Bronchial smooth muscle cell (primary cell): ENCODE data around the gene FAM136A. TPM values are rescaled to one million over a fixed set of nuclear protein-coding genes. Genes with fewer than 3 reads are reported as not detected.

Source experiments
- total RNA-seq: library from RNA; depleted of rRNA; stranded (reverse); fragments of >200 nt; gene quantifications from 2 replicates; pipeline ENCODE4 v1.2.1, GENCODE V29; 2014

The FAM136A gene
- 14.9 and 21.3 TPM in 2 replicates for total RNA-seq

DNA sequence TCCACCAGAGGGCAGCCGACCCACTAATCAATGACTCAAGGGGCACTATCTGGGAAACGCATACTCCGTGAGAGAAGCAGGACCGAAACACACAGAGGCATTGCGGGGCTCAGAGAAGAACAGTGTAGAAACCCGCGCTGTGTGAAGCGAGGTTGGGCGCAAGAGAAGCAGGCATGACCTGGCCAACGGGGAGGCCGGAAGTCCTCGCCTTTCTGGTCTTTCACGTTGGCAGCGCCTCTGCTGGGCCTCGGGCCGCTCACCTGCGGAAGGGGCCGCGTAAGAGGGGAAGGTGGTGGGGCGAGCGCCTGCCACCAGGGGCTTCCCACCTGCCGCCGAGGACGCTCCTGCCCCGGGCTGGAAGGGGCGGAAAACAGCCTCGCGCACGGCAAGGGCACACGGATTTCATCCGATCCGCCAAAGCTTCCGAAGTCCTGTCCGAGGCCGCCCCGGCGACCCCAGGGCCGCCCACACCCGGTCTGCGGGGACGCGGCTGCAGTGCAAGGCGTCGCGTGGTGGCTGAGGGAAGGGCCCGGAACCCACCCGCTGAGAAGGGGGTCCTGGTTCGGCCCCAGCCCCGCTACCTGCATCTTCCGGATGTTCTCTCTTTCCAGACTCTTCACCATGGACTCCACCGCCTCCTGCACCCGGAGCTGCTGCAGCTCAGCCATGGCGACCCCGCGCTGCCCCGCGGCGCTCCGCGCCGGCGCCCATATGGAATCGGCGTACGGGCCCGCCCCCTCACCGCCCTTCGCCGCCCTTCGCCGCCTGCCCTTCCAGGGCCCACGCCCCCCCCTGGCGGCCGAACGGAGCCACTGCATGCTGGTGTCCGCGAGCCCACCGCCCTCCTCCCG is at the start of gene FAM136A:
Gene FAM136A (minus strand): TSS at position 724 of the 851 bp plus-strand sequence. CDS start 56 bp downstream, at position 668.

DNA sequence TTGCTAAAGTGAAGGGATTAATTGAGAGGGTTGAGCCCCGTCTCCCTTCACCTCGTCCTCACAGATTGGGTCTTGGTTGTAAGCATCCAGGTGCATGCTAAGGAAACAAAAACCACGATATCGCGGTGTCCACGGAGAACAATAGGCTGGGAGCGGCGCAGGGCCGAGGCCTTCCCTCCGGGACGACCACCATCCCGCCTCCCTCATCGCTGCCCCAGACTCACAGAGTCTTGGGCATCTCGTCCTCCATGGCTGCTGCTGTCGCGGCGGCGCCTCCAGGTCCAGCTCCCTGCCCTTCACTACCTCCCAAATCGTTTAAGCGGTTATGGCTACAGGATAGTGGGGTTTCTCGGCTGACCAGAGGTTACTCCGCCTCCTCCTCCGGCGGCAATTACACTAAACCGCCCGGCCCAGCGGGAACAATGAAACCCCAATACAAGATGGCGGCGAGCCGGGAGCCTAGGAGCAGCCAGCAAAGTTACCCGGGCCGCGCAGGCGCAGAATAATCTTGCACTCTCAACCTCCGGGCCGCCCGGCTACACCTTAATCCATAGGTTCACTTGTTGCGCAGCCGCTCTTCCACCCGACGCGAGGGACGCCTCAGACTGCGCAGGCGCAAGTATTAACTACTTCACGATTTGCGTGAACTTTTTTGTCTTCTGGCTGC is 53.6 kb downstream of the FAM136A start, which contains the start of gene TIA1:
Gene TIA1 (minus strand): TSS at position 448 of the 667 bp plus-strand sequence. CDS start 198 bp downstream, at position 250.

Other genes starting within 250 kb of the FAM136A start
- gene PCBP1, start 214.6 kb downstream of the FAM136A start, total RNA-seq: 23.0 and 23.1 TPM in 2 replicates
- gene C2orf42, start 111.0 kb downstream of the FAM136A start, total RNA-seq: 15.8 and 25.9 TPM in 2 replicates
- gene TIA1, start 53.4 kb downstream of the FAM136A start, total RNA-seq: 107 and 201 TPM in 2 replicates
- 92.9 and 111 TPM in 2 replicates for gene PCYOX1, start 43.9 kb downstream of the FAM136A start, total RNA-seq
- 150 and 181 TPM in 2 replicates for gene SNRPG, start 8.3 kb downstream of the FAM136A start, total RNA-seq